Measurements from ENCODE around the gene GRM7.

GRCh38 chr3:7637694-7638093 is 776.8 kb downstream of the GRM7 start:
- TF ChIP-seq, protein P1, sequence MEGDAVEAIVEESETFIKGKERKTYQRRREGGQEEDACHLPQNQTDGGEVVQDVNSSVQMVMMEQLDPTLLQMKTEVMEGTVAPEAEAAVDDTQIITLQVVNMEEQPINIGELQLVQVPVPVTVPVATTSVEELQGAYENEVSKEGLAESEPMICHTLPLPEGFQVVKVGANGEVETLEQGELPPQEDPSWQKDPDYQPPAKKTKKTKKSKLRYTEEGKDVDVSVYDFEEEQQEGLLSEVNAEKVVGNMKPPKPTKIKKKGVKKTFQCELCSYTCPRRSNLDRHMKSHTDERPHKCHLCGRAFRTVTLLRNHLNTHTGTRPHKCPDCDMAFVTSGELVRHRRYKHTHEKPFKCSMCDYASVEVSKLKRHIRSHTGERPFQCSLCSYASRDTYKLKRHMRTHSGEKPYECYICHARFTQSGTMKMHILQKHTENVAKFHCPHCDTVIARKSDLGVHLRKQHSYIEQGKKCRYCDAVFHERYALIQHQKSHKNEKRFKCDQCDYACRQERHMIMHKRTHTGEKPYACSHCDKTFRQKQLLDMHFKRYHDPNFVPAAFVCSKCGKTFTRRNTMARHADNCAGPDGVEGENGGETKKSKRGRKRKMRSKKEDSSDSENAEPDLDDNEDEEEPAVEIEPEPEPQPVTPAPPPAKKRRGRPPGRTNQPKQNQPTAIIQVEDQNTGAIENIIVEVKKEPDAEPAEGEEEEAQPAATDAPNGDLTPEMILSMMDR (IDR thresholded peaks at IDR 0.05), result no peak
- no peak for TF ChIP-seq POLR2A (IDR thresholded peaks at IDR 0.05; ENCODE audit: low read depth)
- no peak for TF ChIP-seq POLR2AphosphoS5 (IDR thresholded peaks at IDR 0.05)
- no peak for TF ChIP-seq EP300 (IDR thresholded peaks at IDR 0.05)

Measured in esophagus muscularis mucosa (tissue), 4 donors.